Coronary artery (tissue), 2 donors: ENCODE measurements around the gene MAPK8IP1.
"Not testable (repeated sequence)": the region's sequence is repeated elsewhere in the genome, so short reads cannot be mapped to it uniquely, and the experiment has no call there.

Source experiments
- DNase-seq: peaks from one replicate; pipeline ENCODE4 v3.0.0-alpha.2; 2017; ENCODE audit warnings: low spot score
- H3K27ac ChIP-seq, 2 donors: fragments of 200-600 bp; sonication (generic); one replicate each; pipeline ENCODE4 v1.5.1; 2016 to 2019
- H3K4me3 ChIP-seq: fragments of 200-600 bp; sonication (generic); 2 replicates; pipeline ENCODE4 v1.5.1; 2016; ENCODE audit warnings: mild to moderate bottlenecking, moderate library complexity
- CTCF ChIP-seq: fragments of 200-600 bp; sonication (generic); IDR thresholded peaks from one replicate; pipeline ENCODE4 v1.5.1; 2019; ENCODE audit warnings: antibody characterized with exemption

Gene MAPK8IP1

GRCh38 chr11:45885274-45885920 lies at the start of gene MAPK8IP1:
Gene MAPK8IP1, plus strand, starts transcription at chr11:45885651. Its CDS starts 170 bp downstream, at chr11:45885821.
- DNase-seq, result no peak
- Histone ChIP-seq H3K4me3 (peak within 1 kb of the TSS; percentile 80), H3K27ac (no peak within 1 kb of the TSS)
- TF ChIP-seq CTCF, result no peak

GRCh38 chr11:45839204-45839603 lies 46.2 kb upstream of the MAPK8IP1 start:
- Histone ChIP-seq H3K27ac (no peak overlapping the region), H3K4me3 (no peak overlapping the region)
- TF ChIP-seq CTCF, result no peak
- DNase-seq, result no peak

- H3K27ac ChIP-seq, DNase-seq, H3K4me3 ChIP-seq: not testable (repeated sequence)
These were observed 45.2 kb upstream of the MAPK8IP1 start for GRCh38 chr11:45840251-45840650.

- peak; percentile 97 for DNase-seq
- peak overlapping the region; percentile 36 to 63 for H3K27ac ChIP-seq
- TF ChIP-seq CTCF, result peak; percentile 87
- peak overlapping the region; percentile 57 for H3K4me3 ChIP-seq
These were observed 42.1 kb upstream of the MAPK8IP1 start for GRCh38 chr11:45843158-45843924.

- Histone ChIP-seq H3K27ac (no peak overlapping the region), H3K4me3 (no peak overlapping the region)
- no peak for DNase-seq
- TF ChIP-seq CTCF, result no peak
These were observed 40.5 kb upstream of the MAPK8IP1 start for GRCh38 chr11:45844822-45845578.

GRCh38 chr11:45846174-45846675 lies 39.2 kb upstream of the MAPK8IP1 start:
- Histone ChIP-seq H3K4me3 (peak overlapping the region; percentile 94), H3K27ac (peak overlapping the region; percentile 69 to 98)
- DNase-seq, result no peak
- no peak for TF ChIP-seq CTCF
